ENCODE results near the gene LAMA5. TPM values are rescaled to one million over a fixed set of nuclear protein-coding genes. Genes with fewer than 3 reads are reported as not detected.

LAMA5 gene
- total and polyA plus RNA-seq, 8 donors = 41.4 to 278 (median 79.6) TPM

DNA sequence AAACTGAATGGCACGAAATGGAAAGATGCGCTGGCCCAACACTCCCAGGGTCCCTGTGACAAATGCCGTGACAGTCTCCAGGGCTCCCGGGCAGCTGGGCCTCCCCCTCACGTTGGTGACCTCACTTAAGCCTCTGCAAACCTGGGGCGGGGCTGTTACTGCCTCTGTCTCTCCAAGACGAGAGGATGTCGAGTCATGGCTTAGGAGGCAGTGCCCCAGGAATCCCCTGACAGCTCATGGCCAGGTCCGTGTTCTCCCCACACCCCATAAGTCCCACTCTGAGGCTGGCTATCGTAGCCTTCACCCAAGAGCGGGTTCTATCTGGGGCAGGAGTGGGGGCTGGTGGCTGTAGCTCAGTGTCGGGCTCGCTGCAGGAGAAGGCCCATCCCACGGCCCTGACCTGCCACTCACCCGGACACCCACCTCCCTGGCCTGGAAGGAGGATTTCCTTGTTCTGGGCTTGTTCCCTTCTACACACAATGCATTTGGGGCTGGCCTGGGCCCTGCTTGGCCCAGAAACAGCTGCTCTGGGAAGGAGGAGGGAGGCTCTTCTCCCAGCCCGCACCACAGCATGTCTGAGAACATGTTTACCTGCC, 14.2 kb upstream of the LAMA5 start:
- Histone ChIP-seq H3K27me3 (no peaks in the 10 kb centered on the region), H3K4me3 (no peak overlapping the region), H3K4me1 (peaks cover 38 to 63% (median 52%) of the 10 kb centered on the region in 4 donors), H3K36me3 (peaks cover 0 to 4% (median 0%) of the 10 kb centered on the region in 4 donors), H3K9me3 (no peaks in the 10 kb centered on the region), H3K27ac (peak overlapping the region; percentile 13 to 76 (median 54))
- no peak for TF ChIP-seq POLR2A (IDR thresholded peaks at IDR 0.05)
- peak in 1 of 3 donors; percentile 10 for TF ChIP-seq POLR2AphosphoS5 (IDR thresholded peaks at IDR 0.05)
- intact Hi-C loops (cut with DNase I; ENCODE audit: low total_unique reads) = loop anchor here (5.0 kb wide), 1 partner anchor 79 kb away; the partner anchor contains the start of gene ADRM1
- no peak for DNase-seq
- WGBS, 5 donors = 39 to 69% (median 67%) methylated on average over 11 to 16 of the region's 16 CpGs

DNA sequence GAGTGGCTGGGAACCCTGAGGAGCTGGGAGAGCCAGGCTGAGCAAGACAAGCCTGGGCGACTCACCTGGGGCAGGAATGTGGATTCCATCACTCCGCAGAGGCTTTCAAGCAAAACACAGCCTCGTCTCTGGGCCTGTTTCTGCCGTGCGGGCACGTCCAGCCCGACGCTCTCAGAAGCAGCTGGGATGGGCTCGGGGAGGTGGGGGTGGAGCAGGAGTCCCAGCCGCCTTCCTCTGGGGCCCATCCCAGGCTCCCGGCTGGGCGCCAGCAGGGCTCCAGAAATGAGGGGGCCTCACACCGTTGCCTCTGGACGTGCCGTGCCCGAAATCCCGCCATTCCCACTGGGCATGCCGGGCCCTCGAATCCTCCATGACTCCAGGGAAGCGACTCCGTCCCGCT, 11.1 kb upstream of the LAMA5 start:
- H3K9me3 ChIP-seq = no peaks in the 10 kb centered on the region
- H3K27ac ChIP-seq = peak overlapping the region in 3 of 5 donors; percentile 38 to 81 (median 78)
- intact Hi-C loops (cut with DNase I; ENCODE audit: low total_unique reads) = no loop called here
- peaks cover 0 to 4% (median 0%) of the 10 kb centered on the region in 4 donors for H3K36me3 ChIP-seq
- peak in 1 of 2 donors; percentile 51 for DNase-seq
- no peaks in the 10 kb centered on the region for H3K27me3 ChIP-seq
- peaks cover 45 to 70% (median 61%) of the 10 kb centered on the region in 4 donors for H3K4me1 ChIP-seq
- H3K4me3 ChIP-seq = no peak overlapping the region
- TF ChIP-seq, protein P1, sequence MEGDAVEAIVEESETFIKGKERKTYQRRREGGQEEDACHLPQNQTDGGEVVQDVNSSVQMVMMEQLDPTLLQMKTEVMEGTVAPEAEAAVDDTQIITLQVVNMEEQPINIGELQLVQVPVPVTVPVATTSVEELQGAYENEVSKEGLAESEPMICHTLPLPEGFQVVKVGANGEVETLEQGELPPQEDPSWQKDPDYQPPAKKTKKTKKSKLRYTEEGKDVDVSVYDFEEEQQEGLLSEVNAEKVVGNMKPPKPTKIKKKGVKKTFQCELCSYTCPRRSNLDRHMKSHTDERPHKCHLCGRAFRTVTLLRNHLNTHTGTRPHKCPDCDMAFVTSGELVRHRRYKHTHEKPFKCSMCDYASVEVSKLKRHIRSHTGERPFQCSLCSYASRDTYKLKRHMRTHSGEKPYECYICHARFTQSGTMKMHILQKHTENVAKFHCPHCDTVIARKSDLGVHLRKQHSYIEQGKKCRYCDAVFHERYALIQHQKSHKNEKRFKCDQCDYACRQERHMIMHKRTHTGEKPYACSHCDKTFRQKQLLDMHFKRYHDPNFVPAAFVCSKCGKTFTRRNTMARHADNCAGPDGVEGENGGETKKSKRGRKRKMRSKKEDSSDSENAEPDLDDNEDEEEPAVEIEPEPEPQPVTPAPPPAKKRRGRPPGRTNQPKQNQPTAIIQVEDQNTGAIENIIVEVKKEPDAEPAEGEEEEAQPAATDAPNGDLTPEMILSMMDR (IDR thresholded peaks at IDR 0.05) = no peak
- TF ChIP-seq POLR2AphosphoS5 (IDR thresholded peaks at IDR 0.05) (no peak), EP300 (IDR thresholded peaks at IDR 0.05) (no peak), POLR2A (IDR thresholded peaks at IDR 0.05) (no peak)
- 60 to 69% (median 68%) methylated on average over 9 to 22 of the region's 22 CpGs for WGBS, 5 donors

DNA sequence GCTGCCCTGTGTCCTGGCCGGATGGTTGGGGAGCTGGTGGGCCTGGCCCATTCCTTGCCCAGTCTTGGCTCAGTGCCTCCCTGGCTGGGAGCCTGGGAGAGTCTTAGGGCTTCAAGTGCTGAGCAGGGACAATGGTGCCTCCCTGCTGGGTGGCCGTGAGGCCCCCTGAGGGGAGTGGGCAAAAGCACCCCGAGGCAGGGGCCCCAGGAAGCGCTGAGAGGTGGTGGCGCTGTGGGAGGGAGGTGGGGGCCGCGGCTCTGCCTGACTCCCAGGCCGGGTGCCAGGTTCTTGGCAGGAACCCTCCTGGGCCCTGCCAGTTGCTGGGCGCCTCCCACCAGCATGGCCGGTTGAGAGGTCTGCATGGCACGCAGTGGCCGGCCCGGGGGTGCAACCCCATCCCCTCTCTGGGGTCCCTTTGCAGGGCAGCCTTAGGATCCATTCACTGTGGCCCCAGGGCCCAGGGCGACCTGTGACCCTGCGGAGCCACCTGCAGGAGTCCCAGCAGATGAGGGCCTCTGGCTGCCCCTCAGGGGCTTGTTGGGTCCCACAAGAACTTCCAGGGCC, 10.6 kb upstream of the LAMA5 start:
- WGBS, 5 donors = 29 to 60% (median 41%) methylated on average over 8 to 15 of the region's 15 CpGs

DNA sequence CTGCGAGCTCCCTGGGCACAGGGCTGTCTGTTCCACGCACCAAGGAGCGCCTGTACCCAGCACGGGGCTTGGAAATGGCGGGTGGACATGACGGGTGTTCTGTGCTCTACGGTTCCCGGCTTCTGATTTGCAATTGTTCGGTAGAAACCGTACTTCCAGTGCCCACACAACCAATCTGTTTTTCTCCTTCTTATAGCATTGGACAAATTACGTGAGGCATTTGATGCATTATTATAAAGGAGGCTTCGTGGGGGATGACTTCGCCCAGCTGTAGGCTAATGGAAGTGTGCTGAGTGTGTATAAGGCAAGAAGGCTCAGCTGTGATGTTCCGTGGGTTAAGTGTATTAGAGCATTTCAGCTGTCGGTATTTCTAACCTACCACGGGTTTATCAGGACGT, 10.0 kb upstream of the LAMA5 start:
- no peak for DNase-seq
- intact Hi-C loops (cut with DNase I; ENCODE audit: low total_unique reads) = no loop called here
- Histone ChIP-seq H3K36me3 (peaks cover 0 to 4% (median 0%) of the 10 kb centered on the region in 4 donors), H3K4me3 (no peak overlapping the region), H3K27me3 (no peaks in the 10 kb centered on the region), H3K4me1 (peaks cover 41 to 67% (median 55%) of the 10 kb centered on the region in 4 donors), H3K9me3 (no peaks in the 10 kb centered on the region), H3K27ac (peak overlapping the region in 4 of 5 donors; percentile 66 to 81 (median 73))
- 63 to 74% (median 67%) methylated on average over 16 to 17 of the region's 17 CpGs for WGBS, 5 donors
- TF ChIP-seq EP300 (IDR thresholded peaks at IDR 0.05) = no peak
- no peak for TF ChIP-seq POLR2A (IDR thresholded peaks at IDR 0.05)
- no peak for TF ChIP-seq POLR2AphosphoS5 (IDR thresholded peaks at IDR 0.05)
- TF ChIP-seq, protein P1 (IDR thresholded peaks at IDR 0.05) = no peak

More for the DNA sequence above, 10.6 kb upstream of the LAMA5 start:
- TF ChIP-seq POLR2AphosphoS5 (IDR thresholded peaks at IDR 0.05) (no peak), POLR2A (IDR thresholded peaks at IDR 0.05) (no peak), EP300 (IDR thresholded peaks at IDR 0.05) (no peak)
- TF ChIP-seq, protein P1 (IDR thresholded peaks at IDR 0.05) = no peak
- DNase-seq = peak; percentile 53 to 62
- Histone ChIP-seq H3K36me3 (peaks cover 0 to 4% (median 0%) of the 10 kb centered on the region in 4 donors), H3K9me3 (no peaks in the 10 kb centered on the region), H3K4me3 (no peak overlapping the region), H3K27me3 (no peaks in the 10 kb centered on the region), H3K27ac (peak overlapping the region in 3 of 5 donors; percentile 38 to 81 (median 78)), H3K4me1 (peaks cover 45 to 68% (median 59%) of the 10 kb centered on the region in 4 donors)
- intact Hi-C loops (cut with DNase I; ENCODE audit: low total_unique reads) = no loop called here

Data from stomach (tissue), 9 donors.